Activated CD4-positive, alpha-beta T cell treated with anti-CD3 and anti-CD28 coated beads for 36 hours (primary cell): ENCODE measurements around the gene ARHGAP6. TPM values are rescaled to one million over a fixed set of nuclear protein-coding genes. Genes with fewer than 3 reads are reported as not detected.
"Not testable (repeated sequence)": the region's sequence is repeated elsewhere in the genome, so short reads cannot be mapped to it uniquely, and the experiment has no call there.

ENCODE experiments used
- ATAC-seq: fragments of 200-7000 bp; cut with Tn5 transposase; one replicate; pipeline ENCODE4 v1.10.0; 2021; ENCODE audit warnings: mild to moderate bottlenecking, moderate library complexity
- CTCF ChIA-PET: fragments of 350-600 bp; sonication (Branson Sonifier 250); formaldehyde crosslinking; loops from one replicate; lab custom pipeline; 2021; ENCODE audit warnings: antibody characterized with exemption; lab: Charles Lee
- POLR2A ChIA-PET: fragments of 350-600 bp; sonication (Branson Sonifier 250); formaldehyde crosslinking; loops from one replicate; lab custom pipeline; 2021; ENCODE audit warnings: antibody characterized with exemption, inconsistent platforms; lab: Charles Lee
- DNase-seq: peaks from one replicate; pipeline ENCODE4 v3.0.0-alpha.2; 2020
- H3K27ac Mint-ChIP-seq: one replicate; pipeline ENCODE4 v1.8.0; 2021; ENCODE audit warnings: mixed read lengths
- H3K27me3 Mint-ChIP-seq: one replicate; pipeline ENCODE4 v1.8.0; 2021; ENCODE audit warnings: mixed read lengths
- H3K36me3 Mint-ChIP-seq: one replicate; pipeline ENCODE4 v1.8.0; 2021; ENCODE audit warnings: low read depth, mixed read lengths
- H3K4me1 Mint-ChIP-seq: one replicate; pipeline ENCODE4 v1.8.0; 2021; ENCODE audit warnings: mixed read lengths
- H3K4me3 Mint-ChIP-seq: one replicate; pipeline ENCODE4 v1.8.0; 2021; ENCODE audit warnings: mild to moderate bottlenecking, moderate library complexity, mixed read lengths
- H3K9me3 Mint-ChIP-seq: one replicate; pipeline ENCODE4 v1.8.0; 2021; ENCODE audit warnings: low read depth, mixed read lengths
- intact Hi-C, 2 experiments: fragments of 100-400 bp; cut with DNase I in 1 of 2; cut with micrococcal nuclease in 1 of 2; formaldehyde crosslinking; loops; one replicate each; pipeline versions ENCODE4 v1.14.2 to v1.15.1; 2022 to 2024; cut with DNase I, micrococcal nuclease
- total RNA-seq, 2 experiments: library from RNA; stranded (reverse); gene quantifications; one replicate each; pipeline ENCODE4 v1.2.3, GENCODE V29; 2021

ARHGAP6 gene
- total RNA-seq, 2 experiments from 2014 or later, result not detected

DNA sequence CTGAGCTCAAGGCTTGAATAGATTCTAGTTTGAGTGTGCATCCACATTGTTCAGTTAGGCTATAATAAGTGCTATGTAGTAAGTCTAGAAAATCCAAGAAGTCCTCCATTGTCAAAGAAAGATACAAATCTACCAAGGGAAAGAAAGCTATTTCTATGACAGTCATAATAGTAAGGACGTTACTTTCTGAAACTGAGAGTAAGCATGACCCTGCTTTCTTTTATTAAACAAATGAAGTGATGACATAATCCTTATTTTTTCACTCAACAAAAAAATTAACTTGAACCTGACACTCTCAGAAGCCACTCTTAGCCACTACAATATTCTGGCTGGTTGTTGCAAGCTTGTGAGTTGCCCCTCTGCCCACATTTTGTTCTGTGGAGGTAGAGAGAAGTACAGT lies 406.3 kb downstream of the ARHGAP6 start:
- ChIA-PET CTCF (no interaction called here), POLR2A (no interaction called here)
- no peaks in the 10 kb centered on the region for H3K36me3 Mint-ChIP-seq
- H3K27me3 Mint-ChIP-seq, result peaks cover 5% of the 10 kb centered on the region
- intact Hi-C loops, result no loop called here
- no peaks in the 10 kb centered on the region for H3K4me1 Mint-ChIP-seq
- no peak overlapping the region for H3K4me3 Mint-ChIP-seq
- no peak for ATAC-seq
- DNase-seq, result no peak
- no peaks in the 10 kb centered on the region for H3K9me3 Mint-ChIP-seq
- H3K27ac Mint-ChIP-seq, result no peak overlapping the region

DNA sequence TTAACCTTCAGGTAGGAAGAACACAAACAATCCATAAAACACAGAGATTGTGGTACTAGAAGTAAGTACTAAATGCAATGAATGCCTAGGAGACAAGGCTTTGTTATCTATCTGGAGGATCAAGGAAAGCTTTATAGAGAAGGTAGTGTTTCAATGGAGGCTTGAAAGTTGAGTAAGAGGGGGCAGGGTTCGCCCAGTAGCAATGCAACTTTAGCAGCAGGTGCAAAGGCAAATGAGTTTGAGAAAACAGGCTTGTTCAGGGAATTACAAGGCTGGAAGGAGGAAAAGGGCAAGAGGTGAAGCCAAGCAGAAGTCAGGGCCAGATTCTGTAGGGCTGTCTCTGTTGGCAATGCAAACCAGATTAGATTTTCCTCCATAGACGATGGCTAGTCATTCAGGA lies 408.0 kb downstream of the ARHGAP6 start:
- Mint-ChIP-seq H3K9me3 (no peaks in the 10 kb centered on the region), H3K27ac (no peak overlapping the region), H3K4me3 (no peak overlapping the region), H3K36me3 (no peaks in the 10 kb centered on the region), H3K27me3 (peaks cover 5% of the 10 kb centered on the region), H3K4me1 (no peaks in the 10 kb centered on the region)
- ChIA-PET POLR2A (no interaction called here), CTCF (no interaction called here)
- no peak for DNase-seq
- intact Hi-C loops, result no loop called here
- ATAC-seq, result no peak

GRCh38 chrX:11257290-11257689 lies 408.4 kb downstream of the ARHGAP6 start:
- H3K27ac Mint-ChIP-seq, result no peak overlapping the region
- peaks cover 5% of the 10 kb centered on the region for H3K27me3 Mint-ChIP-seq
- no peak overlapping the region for H3K4me3 Mint-ChIP-seq
- CTCF ChIA-PET, result no interaction called here
- DNase-seq, result no peak
- no peaks in the 10 kb centered on the region for H3K9me3 Mint-ChIP-seq
- no peaks in the 10 kb centered on the region for H3K4me1 Mint-ChIP-seq
- no peaks in the 10 kb centered on the region for H3K36me3 Mint-ChIP-seq
- ATAC-seq, result no peak
- POLR2A ChIA-PET, result no interaction called here
- intact Hi-C loops, result no loop called here

- Mint-ChIP-seq H3K36me3 (no peaks in the 10 kb centered on the region), H3K4me1 (no peaks in the 10 kb centered on the region), H3K4me3 (no peak overlapping the region), H3K27me3 (peaks cover 3% of the 10 kb centered on the region), H3K9me3 (no peaks in the 10 kb centered on the region), H3K27ac (no peak overlapping the region)
- no peak for DNase-seq
- ATAC-seq, result no peak
- ChIA-PET CTCF (no interaction called here), POLR2A (no interaction called here)
- intact Hi-C loops, result no loop called here
Measured at GRCh38 chrX:11254417-11255109, 411.2 kb downstream of the ARHGAP6 start.

GRCh38 chrX:11244636-11245035 lies 421.1 kb downstream of the ARHGAP6 start:
- H3K4me1 Mint-ChIP-seq, result no peaks in the 10 kb centered on the region
- ChIA-PET CTCF (no interaction called here), POLR2A (no interaction called here)
- no peaks in the 10 kb centered on the region for H3K9me3 Mint-ChIP-seq
- no peak overlapping the region for H3K4me3 Mint-ChIP-seq
- H3K27me3 Mint-ChIP-seq, result peaks cover 5% of the 10 kb centered on the region
- intact Hi-C loops, result no loop called here
- ATAC-seq (no peak), DNase-seq (no peak)
- no peak overlapping the region for H3K27ac Mint-ChIP-seq
- no peaks in the 10 kb centered on the region for H3K36me3 Mint-ChIP-seq

DNA sequence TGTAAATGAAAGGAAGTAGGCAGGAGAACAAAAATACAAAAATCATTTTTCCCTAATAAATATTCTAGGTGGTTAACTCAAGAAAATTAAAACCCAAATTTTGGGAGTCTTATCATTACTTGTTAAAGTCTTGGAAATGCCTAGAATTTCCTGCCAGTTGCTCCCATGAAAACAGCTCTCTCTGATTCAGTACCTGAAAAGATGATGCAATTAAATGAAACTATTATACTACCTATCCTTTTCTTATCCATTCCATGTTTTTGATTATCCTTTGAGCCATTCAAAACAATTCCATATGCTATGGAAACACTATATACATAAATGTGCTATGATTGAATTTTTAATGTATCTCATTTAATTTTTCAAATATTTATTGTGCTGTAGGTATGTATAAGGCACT lies 423.0 kb downstream of the ARHGAP6 start:
- Mint-ChIP-seq H3K9me3 (no peaks in the 10 kb centered on the region), H3K27me3 (peaks cover 5% of the 10 kb centered on the region), H3K4me3 (no peak overlapping the region), H3K4me1 (no peaks in the 10 kb centered on the region), H3K27ac (no peak overlapping the region), H3K36me3 (no peaks in the 10 kb centered on the region)
- ChIA-PET CTCF (no interaction called here), POLR2A (no interaction called here)
- DNase-seq (no peak), ATAC-seq (no peak)
- intact Hi-C loops, result no loop called here

- no peaks in the 10 kb centered on the region for H3K36me3 Mint-ChIP-seq
- intact Hi-C loops, result no loop called here
- no peak overlapping the region for H3K27ac Mint-ChIP-seq
- DNase-seq (no peak), ATAC-seq (no peak)
- peaks cover 5% of the 10 kb centered on the region for H3K27me3 Mint-ChIP-seq
- CTCF ChIA-PET, result no interaction called here
- POLR2A ChIA-PET, result no interaction called here
- no peaks in the 10 kb centered on the region for H3K4me1 Mint-ChIP-seq
- H3K9me3 Mint-ChIP-seq, result no peaks in the 10 kb centered on the region
- no peak overlapping the region for H3K4me3 Mint-ChIP-seq
Measured at GRCh38 chrX:11241720-11242119, 424.0 kb downstream of the ARHGAP6 start.

DNA sequence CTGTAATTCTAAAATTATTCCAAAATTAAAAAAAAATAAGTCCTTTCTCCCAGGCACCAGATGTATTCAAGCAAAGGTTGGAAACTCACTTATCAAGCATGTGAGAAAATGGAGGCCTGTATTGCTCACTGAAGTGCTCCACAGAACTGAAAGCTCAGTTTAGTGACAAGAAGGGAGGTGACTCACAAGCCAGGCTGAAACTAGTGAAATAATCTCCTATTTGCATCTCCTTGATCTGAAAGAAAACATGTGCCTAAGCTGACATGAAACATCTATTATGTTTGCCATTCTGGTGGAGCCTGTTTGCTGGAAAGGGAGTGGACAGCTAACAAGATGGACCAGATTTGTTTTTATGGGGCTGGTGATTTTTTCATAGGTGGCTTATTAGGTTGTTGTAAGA lies 426.5 kb downstream of the ARHGAP6 start:
- no peak overlapping the region for H3K27ac Mint-ChIP-seq
- POLR2A ChIA-PET, result no interaction called here
- H3K9me3 Mint-ChIP-seq, result no peaks in the 10 kb centered on the region
- intact Hi-C loops, result no loop called here
- DNase-seq (peak; percentile 3), ATAC-seq (peak; percentile 55)
- CTCF ChIA-PET, result no interaction called here
- peaks cover 3% of the 10 kb centered on the region for H3K27me3 Mint-ChIP-seq
- H3K36me3 Mint-ChIP-seq, result no peaks in the 10 kb centered on the region
- no peak overlapping the region for H3K4me3 Mint-ChIP-seq
- no peaks in the 10 kb centered on the region for H3K4me1 Mint-ChIP-seq

GRCh38 chrX:11235377-11235776 lies 430.3 kb downstream of the ARHGAP6 start:
- intact Hi-C loops, H3K27ac Mint-ChIP-seq, DNase-seq, POLR2A ChIA-PET, H3K36me3 Mint-ChIP-seq, H3K27me3 Mint-ChIP-seq, H3K4me1 Mint-ChIP-seq, CTCF ChIA-PET, ATAC-seq, H3K9me3 Mint-ChIP-seq, H3K4me3 Mint-ChIP-seq: not testable (repeated sequence)

GRCh38 chrX:11215191-11215921 lies 450.4 kb downstream of the ARHGAP6 start:
- ChIA-PET CTCF (no interaction called here), POLR2A (no interaction called here)
- Mint-ChIP-seq H3K4me3 (no peak overlapping the region), H3K4me1 (no peaks in the 10 kb centered on the region), H3K27ac (no peak overlapping the region), H3K36me3 (no peaks in the 10 kb centered on the region), H3K27me3 (no peaks in the 10 kb centered on the region), H3K9me3 (no peaks in the 10 kb centered on the region)
- DNase-seq (no peak), ATAC-seq (no peak)
- intact Hi-C loops, result no loop called here

- CTCF ChIA-PET, result no interaction called here
- POLR2A ChIA-PET, result no interaction called here
- no peak for DNase-seq
- intact Hi-C loops, result no loop called here
- Mint-ChIP-seq H3K9me3 (no peaks in the 10 kb centered on the region), H3K4me1 (peaks cover 3% of the 10 kb centered on the region), H3K27me3 (no peaks in the 10 kb centered on the region), H3K27ac (no peak overlapping the region), H3K4me3 (no peak overlapping the region), H3K36me3 (no peaks in the 10 kb centered on the region)
- no peak for ATAC-seq
Measured at GRCh38 chrX:11214346-11215190, 451.2 kb downstream of the ARHGAP6 start.

- Mint-ChIP-seq H3K36me3 (no peaks in the 10 kb centered on the region), H3K4me1 (peaks cover 3% of the 10 kb centered on the region), H3K4me3 (no peak overlapping the region), H3K9me3 (no peaks in the 10 kb centered on the region), H3K27me3 (no peaks in the 10 kb centered on the region), H3K27ac (no peak overlapping the region)
- intact Hi-C loops, result no loop called here
- ChIA-PET CTCF (no interaction called here), POLR2A (no interaction called here)
- DNase-seq (no peak), ATAC-seq (no peak)
Measured at GRCh38 chrX:11212741-11213140, 453.0 kb downstream of the ARHGAP6 start.
